ENCODE data around the gene TLNRD1. TPM values are rescaled to one million over a fixed set of nuclear protein-coding genes. Genes with fewer than 3 reads are reported as not detected.

Gene TLNRD1
- total RNA-seq, 2 experiments from 2014 or later: 11.2 to 16.9 TPM

GRCh38 chr15:81029414-81030300 lies 28.9 kb downstream of the TLNRD1 start:
- Mint-ChIP-seq H3K27me3 (no peaks in the 10 kb centered on the region), H3K4me3 (no peak overlapping the region), H3K9me3 (ENCODE audit: low read depth) (peaks cover 8% of the 10 kb centered on the region), H3K4me1 (peaks cover 23% of the 10 kb centered on the region), H3K36me3 (ENCODE audit: low read depth) (peaks cover 3% of the 10 kb centered on the region), H3K27ac (no peak overlapping the region)
- DNase-seq: no peak
- POLR2A ChIA-PET: no interaction called here
- CTCF ChIA-PET: interaction anchor here (1.4 kb wide), 1 partner anchor 237 kb away, joined by 6 read pairs; no protein-coding TSS in a partner anchor
- no peak for ATAC-seq
- intact Hi-C loops (cut with DNase I, micrococcal nuclease): no loop called here

DNA sequence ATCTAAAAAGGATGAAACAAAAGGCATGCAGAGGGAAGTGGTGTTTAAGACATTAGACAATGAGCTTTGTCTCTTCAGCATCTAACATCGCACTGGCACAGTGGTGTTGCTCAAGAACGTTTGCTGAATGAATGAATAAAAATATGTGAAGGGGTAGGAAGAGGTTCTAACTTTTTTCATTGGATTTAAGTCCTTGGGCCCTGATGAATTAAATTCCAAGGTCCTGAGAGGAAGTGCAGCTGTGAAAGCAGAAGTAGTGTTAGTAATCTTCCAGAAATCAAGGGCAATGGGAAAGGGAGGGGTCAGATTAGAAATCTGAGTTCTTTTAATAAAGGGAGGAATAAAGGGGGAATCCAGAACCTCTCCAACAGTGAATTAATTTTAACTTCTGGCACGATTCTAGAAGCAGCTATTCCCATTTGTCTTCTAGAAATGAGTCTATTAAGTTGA lies 29.6 kb downstream of the TLNRD1 start:
- CTCF ChIA-PET: interaction anchor here (1.4 kb wide), 1 partner anchor 236 kb away, joined by 6 read pairs; no protein-coding TSS in a partner anchor
- ATAC-seq: no peak
- H3K27me3 Mint-ChIP-seq: no peaks in the 10 kb centered on the region
- DNase-seq: no peak
- POLR2A ChIA-PET: no interaction called here
- intact Hi-C loops (cut with DNase I, micrococcal nuclease): no loop called here
- H3K27ac Mint-ChIP-seq: no peak overlapping the region
- no peak overlapping the region for H3K4me3 Mint-ChIP-seq
- peaks cover 3% of the 10 kb centered on the region for H3K36me3 Mint-ChIP-seq (ENCODE audit: low read depth)
- peaks cover 17% of the 10 kb centered on the region for H3K4me1 Mint-ChIP-seq
- peaks cover 8% of the 10 kb centered on the region for H3K9me3 Mint-ChIP-seq (ENCODE audit: low read depth)

DNA sequence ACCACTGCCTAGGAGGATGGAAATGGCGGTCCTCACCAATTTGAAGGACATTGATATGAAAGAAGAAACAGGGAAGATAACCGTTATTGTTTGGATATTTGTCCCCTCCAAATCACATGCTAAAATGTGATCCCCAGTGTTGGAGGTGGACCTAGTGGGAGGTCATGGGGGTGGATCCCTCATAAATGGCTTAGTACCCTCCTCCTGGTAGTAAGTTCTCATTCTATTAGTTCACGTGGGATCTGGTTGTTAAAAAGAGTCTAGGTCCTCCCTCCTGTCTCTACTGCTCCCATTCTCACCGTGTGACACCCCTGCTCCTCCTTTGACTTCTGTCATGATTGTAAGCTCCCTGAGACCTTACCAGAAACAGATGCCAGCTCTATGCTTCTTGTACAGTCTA lies 30.5 kb downstream of the TLNRD1 start:
- ChIA-PET CTCF (no interaction called here), POLR2A (no interaction called here)
- peaks cover 8% of the 10 kb centered on the region for H3K9me3 Mint-ChIP-seq (ENCODE audit: low read depth)
- no peak overlapping the region for H3K4me3 Mint-ChIP-seq
- no peak overlapping the region for H3K27ac Mint-ChIP-seq
- DNase-seq (no peak), ATAC-seq (no peak)
- intact Hi-C loops (cut with DNase I, micrococcal nuclease): no loop called here
- H3K4me1 Mint-ChIP-seq: peaks cover 11% of the 10 kb centered on the region
- H3K36me3 Mint-ChIP-seq (ENCODE audit: low read depth): peaks cover 3% of the 10 kb centered on the region
- H3K27me3 Mint-ChIP-seq: no peaks in the 10 kb centered on the region

GRCh38 chr15:81032355-81032754 lies 31.6 kb downstream of the TLNRD1 start:
- no peaks in the 10 kb centered on the region for H3K27me3 Mint-ChIP-seq
- peaks cover 8% of the 10 kb centered on the region for H3K9me3 Mint-ChIP-seq (ENCODE audit: low read depth)
- no peak for ATAC-seq
- ChIA-PET CTCF (no interaction called here), POLR2A (no interaction called here)
- DNase-seq: no peak
- peaks cover 5% of the 10 kb centered on the region for H3K4me1 Mint-ChIP-seq
- H3K4me3 Mint-ChIP-seq: no peak overlapping the region
- H3K36me3 Mint-ChIP-seq (ENCODE audit: low read depth): peaks cover 3% of the 10 kb centered on the region
- intact Hi-C loops (cut with DNase I, micrococcal nuclease): no loop called here
- no peak overlapping the region for H3K27ac Mint-ChIP-seq

DNA sequence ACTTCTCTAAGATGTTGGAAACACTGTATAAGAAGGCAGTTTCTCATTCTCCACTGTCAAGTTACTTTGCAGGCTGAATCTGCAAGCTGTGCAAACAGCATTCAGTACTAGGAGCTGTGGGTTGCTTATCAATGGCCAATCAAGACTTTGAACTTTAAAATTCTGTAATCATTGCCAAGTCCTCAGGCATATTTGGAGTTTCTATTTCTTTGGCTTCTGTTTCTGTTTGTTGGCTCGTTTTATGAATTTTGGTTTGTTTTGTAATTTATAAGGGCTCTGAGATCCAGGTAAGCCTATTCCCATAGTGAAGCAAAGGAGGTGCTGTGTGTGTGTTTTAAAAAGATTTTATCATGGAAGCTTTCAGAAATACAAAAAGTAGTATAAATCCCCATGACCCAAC lies 32.1 kb downstream of the TLNRD1 start:
- POLR2A ChIA-PET: no interaction called here
- no peak for ATAC-seq
- intact Hi-C loops (cut with DNase I, micrococcal nuclease): no loop called here
- no peak overlapping the region for H3K4me3 Mint-ChIP-seq
- no peak for DNase-seq
- H3K9me3 Mint-ChIP-seq (ENCODE audit: low read depth): peaks cover 8% of the 10 kb centered on the region
- CTCF ChIA-PET: interaction anchor here (0.9 kb wide), 1 partner anchor 233 kb away, joined by 3 read pairs; no protein-coding TSS in a partner anchor
- no peak overlapping the region for H3K27ac Mint-ChIP-seq
- H3K27me3 Mint-ChIP-seq: no peaks in the 10 kb centered on the region
- peaks cover 3% of the 10 kb centered on the region for H3K36me3 Mint-ChIP-seq (ENCODE audit: low read depth)
- H3K4me1 Mint-ChIP-seq: peaks cover 5% of the 10 kb centered on the region

GRCh38 chr15:81033508-81033907 lies 32.8 kb downstream of the TLNRD1 start:
- Mint-ChIP-seq H3K4me1 (peaks cover 5% of the 10 kb centered on the region), H3K27me3 (no peaks in the 10 kb centered on the region), H3K4me3 (no peak overlapping the region), H3K36me3 (ENCODE audit: low read depth) (peaks cover 3% of the 10 kb centered on the region), H3K9me3 (ENCODE audit: low read depth) (peaks cover 8% of the 10 kb centered on the region), H3K27ac (no peak overlapping the region)
- ChIA-PET CTCF (interaction anchor here (0.9 to 1.3 kb wide), 2 partner anchors 63 to 232 kb away, joined by 3 to 6 read pairs; no protein-coding TSS in a partner anchor), POLR2A (no interaction called here)
- intact Hi-C loops (cut with DNase I, micrococcal nuclease): no loop called here
- no peak for DNase-seq
- no peak for ATAC-seq

- ChIA-PET CTCF (interaction anchor here (0.6 to 2.3 kb wide), 4 partner anchors 11 to 267 kb away, joined by 3 to 6 read pairs (median 3); no protein-coding TSS in a partner anchor), POLR2A (no interaction called here)
- Mint-ChIP-seq H3K4me3 (no peak overlapping the region), H3K27me3 (no peaks in the 10 kb centered on the region), H3K36me3 (ENCODE audit: low read depth) (no peaks in the 10 kb centered on the region), H3K4me1 (peaks cover 7% of the 10 kb centered on the region), H3K9me3 (ENCODE audit: low read depth) (no peaks in the 10 kb centered on the region), H3K27ac (no peak overlapping the region)
- no peak for ATAC-seq
- intact Hi-C loops (cut with DNase I, micrococcal nuclease): no loop called here
- no peak for DNase-seq
Observed at GRCh38 chr15:81037952-81038743, 37.4 kb downstream of the TLNRD1 start.

GRCh38 chr15:81038975-81039607 lies 38.4 kb downstream of the TLNRD1 start:
- Mint-ChIP-seq H3K9me3 (ENCODE audit: low read depth) (no peaks in the 10 kb centered on the region), H3K4me1 (peaks cover 7% of the 10 kb centered on the region), H3K4me3 (no peak overlapping the region), H3K27me3 (no peaks in the 10 kb centered on the region), H3K27ac (no peak overlapping the region), H3K36me3 (ENCODE audit: low read depth) (no peaks in the 10 kb centered on the region)
- POLR2A ChIA-PET: no interaction called here
- intact Hi-C loops (cut with DNase I, micrococcal nuclease): no loop called here
- DNase-seq: no peak
- CTCF ChIA-PET: interaction anchor here (0.6 to 2.3 kb wide), 3 partner anchors 10 to 227 kb away, joined by 3 to 6 read pairs (median 3); no protein-coding TSS in a partner anchor
- ATAC-seq: peak; percentile 36

- DNase-seq: no peak
- CTCF ChIA-PET: no interaction called here
- ATAC-seq: no peak
- POLR2A ChIA-PET: no interaction called here
- Mint-ChIP-seq H3K27me3 (no peaks in the 10 kb centered on the region), H3K9me3 (ENCODE audit: low read depth) (peaks cover 1% of the 10 kb centered on the region), H3K27ac (no peak overlapping the region), H3K4me1 (peaks cover 7% of the 10 kb centered on the region), H3K36me3 (ENCODE audit: low read depth) (no peaks in the 10 kb centered on the region), H3K4me3 (no peak overlapping the region)
- intact Hi-C loops (cut with DNase I, micrococcal nuclease): no loop called here
Observed at GRCh38 chr15:81040757-81041156, 40.0 kb downstream of the TLNRD1 start.

DNA sequence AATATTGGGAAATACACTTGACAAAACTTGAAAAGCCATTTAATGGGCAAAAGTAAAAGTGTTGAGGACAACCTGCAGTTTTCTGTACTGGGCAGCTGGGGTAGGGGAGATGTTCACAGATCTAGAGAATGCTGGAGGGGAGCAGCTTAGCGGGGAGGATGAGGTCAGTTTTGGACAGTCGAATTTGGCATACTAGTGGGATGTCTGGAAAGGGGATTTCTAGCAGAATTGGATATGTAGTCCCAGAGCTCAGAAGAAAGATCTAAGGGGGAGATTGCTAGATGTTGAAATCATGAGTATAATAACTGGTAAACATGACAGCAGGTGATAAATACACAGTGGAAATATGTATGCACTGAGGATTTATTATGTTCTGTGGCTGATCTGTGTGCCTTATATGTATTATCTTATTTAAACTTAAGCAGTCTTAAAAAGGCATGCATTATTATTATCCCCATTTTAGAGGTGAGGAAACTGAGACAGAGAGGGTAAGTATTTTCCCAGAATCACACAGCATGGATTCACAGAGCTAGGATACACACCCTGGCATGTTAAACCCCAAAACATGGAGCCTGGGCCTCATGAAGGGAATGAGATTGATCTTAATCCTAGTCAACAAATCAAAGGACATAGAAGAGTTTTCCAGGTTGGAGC lies 42.7 kb downstream of the TLNRD1 start:
- Mint-ChIP-seq H3K9me3 (ENCODE audit: low read depth) (peaks cover 5% of the 10 kb centered on the region), H3K27me3 (no peaks in the 10 kb centered on the region), H3K4me3 (no peak overlapping the region), H3K4me1 (peaks cover 7% of the 10 kb centered on the region), H3K27ac (no peak overlapping the region), H3K36me3 (ENCODE audit: low read depth) (no peaks in the 10 kb centered on the region)
- DNase-seq (no peak), ATAC-seq (no peak)
- intact Hi-C loops (cut with DNase I, micrococcal nuclease): no loop called here
- ChIA-PET CTCF (interaction anchor here (0.6 kb wide), 1 partner anchor 1043 kb away, joined by 3 read pairs; no protein-coding TSS in a partner anchor), POLR2A (no interaction called here)
